ENCODE results near the gene ADAMTS9.

DNA sequence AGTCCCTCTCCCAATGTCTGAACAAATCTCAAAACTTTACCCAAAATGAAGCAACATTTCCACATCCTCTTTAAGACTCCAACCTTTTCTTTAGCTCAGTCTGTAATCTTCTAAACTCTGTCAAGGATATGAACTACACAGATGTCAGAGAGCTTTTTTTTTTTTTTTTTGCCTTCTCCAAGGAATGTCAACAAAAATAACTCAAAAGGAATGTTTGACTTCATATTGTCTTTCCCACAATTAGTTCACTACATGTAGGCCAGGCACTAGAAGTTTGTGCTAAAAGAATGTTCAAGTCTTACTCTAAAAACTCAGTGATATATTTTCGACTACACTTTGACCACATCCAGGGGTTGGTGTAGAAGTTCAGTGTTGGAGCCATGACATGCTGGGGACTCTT, 37.1 kb downstream of the ADAMTS9 start:
- TF ChIP-seq EZH2phosphoT487 (IDR thresholded peaks at IDR 0.05; ENCODE audit: borderline replicate concordance), result no peak
- TF ChIP-seq, protein P1, sequence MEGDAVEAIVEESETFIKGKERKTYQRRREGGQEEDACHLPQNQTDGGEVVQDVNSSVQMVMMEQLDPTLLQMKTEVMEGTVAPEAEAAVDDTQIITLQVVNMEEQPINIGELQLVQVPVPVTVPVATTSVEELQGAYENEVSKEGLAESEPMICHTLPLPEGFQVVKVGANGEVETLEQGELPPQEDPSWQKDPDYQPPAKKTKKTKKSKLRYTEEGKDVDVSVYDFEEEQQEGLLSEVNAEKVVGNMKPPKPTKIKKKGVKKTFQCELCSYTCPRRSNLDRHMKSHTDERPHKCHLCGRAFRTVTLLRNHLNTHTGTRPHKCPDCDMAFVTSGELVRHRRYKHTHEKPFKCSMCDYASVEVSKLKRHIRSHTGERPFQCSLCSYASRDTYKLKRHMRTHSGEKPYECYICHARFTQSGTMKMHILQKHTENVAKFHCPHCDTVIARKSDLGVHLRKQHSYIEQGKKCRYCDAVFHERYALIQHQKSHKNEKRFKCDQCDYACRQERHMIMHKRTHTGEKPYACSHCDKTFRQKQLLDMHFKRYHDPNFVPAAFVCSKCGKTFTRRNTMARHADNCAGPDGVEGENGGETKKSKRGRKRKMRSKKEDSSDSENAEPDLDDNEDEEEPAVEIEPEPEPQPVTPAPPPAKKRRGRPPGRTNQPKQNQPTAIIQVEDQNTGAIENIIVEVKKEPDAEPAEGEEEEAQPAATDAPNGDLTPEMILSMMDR (conservative IDR thresholded peaks at IDR 0.05; ENCODE audit: low read length), result no peak

Data from Loucy (cell line).